Measurements from ENCODE around the gene GLRX2.

GLRX2 gene, protein sequence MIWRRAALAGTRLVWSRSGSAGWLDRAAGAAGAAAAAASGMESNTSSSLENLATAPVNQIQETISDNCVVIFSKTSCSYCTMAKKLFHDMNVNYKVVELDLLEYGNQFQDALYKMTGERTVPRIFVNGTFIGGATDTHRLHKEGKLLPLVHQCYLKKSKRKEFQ

GRCh38 chr1:193104907-193105820, at the start of gene GLRX2:
Gene GLRX2 (minus strand): TSS chr1:193105414. CDS start chr1:193105382, 32 bp downstream.
- Mint-ChIP-seq H3K4me3 (peak within 1 kb of the TSS; percentile 89), H3K36me3 (peaks cover 3% of the 10 kb centered on the region), H3K4me1 (peaks cover 15% of the 10 kb centered on the region), H3K27ac (peak within 1 kb of the TSS; percentile 65), H3K27me3 (no peaks in the 10 kb centered on the region), H3K9me3 (no peaks in the 10 kb centered on the region)
- peak; percentile 83 for ATAC-seq (ENCODE audit: low read depth)
- DNase-seq (ENCODE audit: low spot score in 2 of 2) = peak; percentile 15 to 25

DNA sequence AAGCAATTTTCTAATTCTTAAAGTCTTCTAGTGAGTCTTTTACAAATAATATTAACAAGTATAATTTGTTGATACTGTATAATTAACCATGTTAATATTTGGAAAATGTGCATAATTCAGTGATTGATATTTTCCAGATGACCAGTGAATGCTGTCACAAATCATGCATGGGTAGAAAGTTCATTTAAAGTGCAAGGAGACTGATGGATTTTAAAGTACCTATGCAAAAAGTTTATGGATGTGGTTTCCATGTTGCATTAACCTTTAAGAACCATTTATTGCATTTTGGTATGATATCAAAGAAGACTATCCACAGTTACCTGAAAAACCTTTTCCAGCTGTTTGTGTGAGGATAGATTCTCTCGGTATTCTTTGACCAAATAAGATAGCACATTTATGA, 39.8 kb upstream of the GLRX2 start:
- Mint-ChIP-seq H3K9me3 (no peaks in the 10 kb centered on the region), H3K4me3 (no peak overlapping the region), H3K4me1 (no peaks in the 10 kb centered on the region), H3K36me3 (peaks cover 24% of the 10 kb centered on the region), H3K27ac (no peak overlapping the region), H3K27me3 (no peaks in the 10 kb centered on the region)
- DNase-seq (ENCODE audit: low spot score in 2 of 2) (no peak), ATAC-seq (ENCODE audit: low read depth) (no peak)

DNA sequence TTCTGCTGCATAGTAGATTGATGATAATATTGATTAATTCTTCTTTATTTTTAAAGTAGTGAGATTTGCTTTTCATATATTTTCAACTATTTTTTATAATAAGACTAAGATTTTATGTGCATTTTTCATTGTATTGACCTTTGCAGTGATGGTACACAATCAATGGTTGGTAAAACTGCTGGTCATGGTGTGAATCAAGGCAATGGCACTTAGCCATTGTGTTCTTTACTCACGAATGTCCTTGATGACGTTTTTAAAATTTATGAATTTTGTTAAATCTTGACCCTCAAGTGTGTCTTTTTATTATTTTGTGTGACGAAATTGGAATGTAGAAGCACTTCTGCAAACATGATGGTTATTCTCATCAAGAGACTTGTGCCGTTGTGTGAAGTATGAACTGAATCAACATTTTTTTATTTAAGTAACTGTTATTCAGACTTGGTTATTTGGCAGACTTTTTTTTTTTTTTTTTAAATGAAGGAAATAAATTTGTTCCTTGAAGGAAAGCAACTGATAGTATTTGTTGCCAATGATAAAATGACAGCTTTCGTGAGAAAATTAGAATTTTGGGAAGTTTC, 39.2 kb upstream of the GLRX2 start:
- Mint-ChIP-seq H3K36me3 (peaks cover 30% of the 10 kb centered on the region), H3K27ac (no peak overlapping the region), H3K4me1 (no peaks in the 10 kb centered on the region), H3K4me3 (no peak overlapping the region), H3K9me3 (no peaks in the 10 kb centered on the region), H3K27me3 (no peaks in the 10 kb centered on the region)
- ATAC-seq (ENCODE audit: low read depth) = no peak
- DNase-seq (ENCODE audit: low spot score in 2 of 2) = no peak

DNA sequence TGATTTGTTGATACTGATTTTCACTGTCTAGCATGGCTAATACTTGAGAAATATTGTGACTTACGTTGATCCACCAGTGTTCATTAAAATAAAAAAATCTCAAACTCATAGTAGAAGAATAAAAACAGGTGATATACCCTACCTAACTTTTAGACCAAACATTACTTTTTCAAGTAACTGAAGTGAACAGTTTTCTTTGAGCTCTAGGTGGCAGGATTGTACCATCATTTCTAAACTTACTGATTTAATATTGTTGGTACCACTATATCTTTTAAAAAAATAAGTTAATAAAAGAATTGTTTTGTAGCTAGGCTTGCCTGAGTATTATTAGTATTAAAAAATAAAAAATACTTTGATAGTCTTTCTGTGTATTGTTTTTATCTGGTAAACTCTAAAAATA, 38.1 kb upstream of the GLRX2 start:
- H3K4me3 Mint-ChIP-seq = no peak overlapping the region
- H3K9me3 Mint-ChIP-seq = no peaks in the 10 kb centered on the region
- no peak for DNase-seq (ENCODE audit: low spot score in 2 of 2)
- peaks cover 35% of the 10 kb centered on the region for H3K36me3 Mint-ChIP-seq
- no peak overlapping the region for H3K27ac Mint-ChIP-seq
- no peaks in the 10 kb centered on the region for H3K27me3 Mint-ChIP-seq
- no peaks in the 10 kb centered on the region for H3K4me1 Mint-ChIP-seq
- no peak for ATAC-seq (ENCODE audit: low read depth)

GRCh38 chr1:193142409-193142808, 37.2 kb upstream of the GLRX2 start:
- H3K4me3 Mint-ChIP-seq = no peak overlapping the region
- DNase-seq (ENCODE audit: low spot score in 2 of 2) (no peak), ATAC-seq (ENCODE audit: low read depth) (no peak)
- peaks cover 37% of the 10 kb centered on the region for H3K36me3 Mint-ChIP-seq
- no peak overlapping the region for H3K27ac Mint-ChIP-seq
- H3K9me3 Mint-ChIP-seq = no peaks in the 10 kb centered on the region
- no peaks in the 10 kb centered on the region for H3K4me1 Mint-ChIP-seq
- no peaks in the 10 kb centered on the region for H3K27me3 Mint-ChIP-seq

DNA sequence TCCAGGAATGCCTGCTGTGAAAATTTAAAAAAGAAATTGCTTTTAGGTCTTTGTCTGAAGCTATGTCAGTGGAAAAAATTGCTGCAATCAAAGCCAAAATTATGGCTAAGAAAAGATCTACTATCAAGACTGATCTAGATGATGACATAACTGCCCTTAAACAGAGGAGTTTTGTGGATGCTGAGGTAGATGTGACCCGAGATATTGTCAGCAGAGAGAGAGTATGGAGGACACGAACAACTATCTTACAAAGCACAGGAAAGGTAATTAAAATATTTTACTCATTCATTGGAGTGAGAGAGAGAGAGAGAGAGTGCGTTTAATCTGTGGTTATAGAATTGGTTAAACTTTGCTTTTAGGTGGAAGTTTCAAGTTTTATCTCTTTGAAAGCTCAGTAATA, 36.6 kb upstream of the GLRX2 start:
- no peak for DNase-seq (ENCODE audit: low spot score in 2 of 2)
- no peak for ATAC-seq (ENCODE audit: low read depth)
- Mint-ChIP-seq H3K27ac (peak overlapping the region; percentile 53), H3K4me3 (no peak overlapping the region), H3K36me3 (peaks cover 36% of the 10 kb centered on the region), H3K27me3 (no peaks in the 10 kb centered on the region), H3K4me1 (no peaks in the 10 kb centered on the region), H3K9me3 (no peaks in the 10 kb centered on the region)

DNA sequence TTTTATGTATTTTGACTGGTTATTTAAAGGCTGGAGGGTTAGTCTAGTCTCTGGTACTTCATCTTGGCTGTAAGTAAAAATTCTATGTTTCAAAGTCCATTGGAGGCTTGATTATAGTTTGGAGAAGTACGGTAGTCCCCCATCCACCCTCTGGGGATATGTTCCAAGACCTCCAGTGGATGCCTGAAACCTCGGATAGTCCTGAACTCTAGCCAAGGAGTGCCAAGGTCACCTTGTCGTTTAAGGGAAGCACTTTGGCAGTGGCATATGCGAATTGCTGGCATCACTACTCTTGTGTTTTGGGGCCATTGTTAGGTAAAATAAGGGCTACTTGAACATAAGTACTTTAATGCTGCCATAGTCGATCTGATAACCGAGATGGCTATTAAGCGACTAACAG, 35.0 kb upstream of the GLRX2 start:
- peaks cover 27% of the 10 kb centered on the region for H3K36me3 Mint-ChIP-seq
- ATAC-seq (ENCODE audit: low read depth) = no peak
- no peak for DNase-seq (ENCODE audit: low spot score in 2 of 2)
- no peak overlapping the region for H3K27ac Mint-ChIP-seq
- H3K27me3 Mint-ChIP-seq = no peaks in the 10 kb centered on the region
- no peaks in the 10 kb centered on the region for H3K9me3 Mint-ChIP-seq
- H3K4me1 Mint-ChIP-seq = no peaks in the 10 kb centered on the region
- no peak overlapping the region for H3K4me3 Mint-ChIP-seq

DNA sequence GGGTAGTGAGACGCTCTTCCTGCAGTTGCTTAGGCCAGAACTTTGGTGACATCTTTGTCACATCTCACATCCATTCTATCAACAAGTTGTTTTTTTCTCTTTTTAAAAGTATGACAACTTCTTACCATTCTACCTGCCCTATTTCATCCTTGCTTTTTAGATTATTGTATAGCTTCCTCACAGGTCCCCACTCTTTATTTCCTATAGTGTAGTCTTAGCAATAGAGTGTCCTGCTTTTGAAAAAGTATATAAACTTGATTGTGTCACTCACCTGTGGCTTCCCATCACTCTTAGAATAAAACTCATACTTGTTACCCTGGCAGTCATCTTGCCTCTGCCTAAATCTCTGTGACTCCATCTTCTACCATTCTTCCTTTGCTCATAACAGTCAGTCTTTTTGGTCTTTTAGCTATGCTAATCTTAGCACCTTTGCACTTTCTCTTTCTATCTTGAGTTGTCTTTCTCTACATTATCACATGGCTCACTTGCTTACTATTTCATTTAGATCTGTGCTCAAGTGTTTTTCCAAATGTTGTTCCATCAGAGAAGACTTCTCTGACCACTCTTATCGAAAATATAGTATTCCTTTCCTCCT, 26.1 kb upstream of the GLRX2 start:
- Mint-ChIP-seq H3K4me3 (no peak overlapping the region), H3K4me1 (peaks cover 13% of the 10 kb centered on the region), H3K9me3 (no peaks in the 10 kb centered on the region), H3K27ac (peak overlapping the region; percentile 3), H3K27me3 (no peaks in the 10 kb centered on the region), H3K36me3 (peaks cover 22% of the 10 kb centered on the region)
- DNase-seq (ENCODE audit: low spot score in 2 of 2) (no peak), ATAC-seq (ENCODE audit: low read depth) (no peak)

GRCh38 chr1:193125369-193125768, 20.2 kb upstream of the GLRX2 start:
- H3K36me3 Mint-ChIP-seq = peaks cover 4% of the 10 kb centered on the region
- no peak overlapping the region for H3K27ac Mint-ChIP-seq
- no peak for DNase-seq (ENCODE audit: low spot score in 2 of 2)
- peaks cover 19% of the 10 kb centered on the region for H3K4me1 Mint-ChIP-seq
- H3K27me3 Mint-ChIP-seq = no peaks in the 10 kb centered on the region
- no peak for ATAC-seq (ENCODE audit: low read depth)
- no peak overlapping the region for H3K4me3 Mint-ChIP-seq
- H3K9me3 Mint-ChIP-seq = no peaks in the 10 kb centered on the region

GRCh38 chr1:193123751-193124150, 18.5 kb upstream of the GLRX2 start:
- Mint-ChIP-seq H3K36me3 (peaks cover 2% of the 10 kb centered on the region), H3K27ac (peak overlapping the region; percentile 66), H3K4me1 (peaks cover 17% of the 10 kb centered on the region), H3K9me3 (no peaks in the 10 kb centered on the region), H3K27me3 (no peaks in the 10 kb centered on the region), H3K4me3 (peak overlapping the region; percentile 50)
- DNase-seq (ENCODE audit: low spot score in 2 of 2) = no peak
- ATAC-seq (ENCODE audit: low read depth) = no peak

DNA sequence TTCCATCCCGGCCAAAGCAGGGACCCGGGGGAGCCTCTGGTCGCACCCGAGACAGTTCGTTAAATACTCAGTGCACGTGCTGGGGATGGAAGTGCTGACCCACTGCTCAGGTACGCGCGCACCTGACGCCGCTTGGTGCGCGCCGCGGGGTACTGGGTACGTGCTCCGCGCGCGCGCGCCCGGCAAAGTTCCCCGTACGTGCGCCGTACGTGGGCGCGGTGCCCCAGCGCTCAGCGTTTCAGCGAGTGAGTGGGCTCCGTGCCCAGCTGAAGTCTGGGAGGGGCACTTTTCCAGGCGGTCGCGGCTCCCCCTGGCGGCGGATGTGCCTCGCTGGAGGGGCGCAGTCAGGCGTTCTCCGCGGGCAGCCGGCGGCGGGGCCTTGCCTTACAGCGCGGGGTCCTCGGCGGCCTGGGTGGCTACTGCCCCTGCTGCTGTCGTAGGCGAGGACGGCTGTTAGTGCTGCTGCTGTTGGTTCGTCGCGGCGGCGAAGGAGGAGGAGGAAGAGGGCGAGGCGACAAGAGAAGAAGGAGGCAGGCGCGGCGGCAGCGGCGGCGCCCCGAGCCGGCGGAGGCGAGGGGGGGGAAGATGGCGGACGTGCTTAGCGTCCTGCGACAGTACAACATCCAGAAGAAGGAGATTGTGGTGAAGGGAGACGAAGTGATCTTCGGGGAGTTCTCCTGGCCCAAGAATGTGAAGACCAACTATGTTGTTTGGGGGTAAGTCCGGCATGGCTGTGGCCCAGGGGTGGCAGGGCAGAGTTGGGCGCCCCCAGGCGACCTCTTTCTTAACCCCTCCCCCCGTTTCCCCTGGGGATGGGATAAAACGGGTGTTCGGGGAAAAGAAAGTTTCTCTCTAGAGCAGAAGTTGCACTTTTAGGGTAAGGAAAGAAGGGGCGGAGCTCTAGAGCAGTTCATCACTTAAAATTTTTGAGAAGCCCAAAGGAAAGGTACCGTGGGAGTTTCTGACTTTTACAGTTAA, 16.7 kb upstream of the GLRX2 start, which contains the start of gene CDC73:
Gene CDC73 (plus strand): TSS at position 416 of the 978 bp plus-strand sequence. CDS start 170 bp downstream, at position 586.
- Mint-ChIP-seq H3K27ac (peak within 1 kb of the TSS; percentile 96), H3K4me3 (peak within 1 kb of the TSS; percentile 89), H3K4me1 (peaks cover 14% of the 10 kb centered on the region), H3K36me3 (peaks cover 2% of the 10 kb centered on the region), H3K27me3 (no peaks in the 10 kb centered on the region), H3K9me3 (no peaks in the 10 kb centered on the region)
- DNase-seq (ENCODE audit: low spot score in 2 of 2) (peak; percentile 100), ATAC-seq (ENCODE audit: low read depth) (peak; percentile 85)

DNA sequence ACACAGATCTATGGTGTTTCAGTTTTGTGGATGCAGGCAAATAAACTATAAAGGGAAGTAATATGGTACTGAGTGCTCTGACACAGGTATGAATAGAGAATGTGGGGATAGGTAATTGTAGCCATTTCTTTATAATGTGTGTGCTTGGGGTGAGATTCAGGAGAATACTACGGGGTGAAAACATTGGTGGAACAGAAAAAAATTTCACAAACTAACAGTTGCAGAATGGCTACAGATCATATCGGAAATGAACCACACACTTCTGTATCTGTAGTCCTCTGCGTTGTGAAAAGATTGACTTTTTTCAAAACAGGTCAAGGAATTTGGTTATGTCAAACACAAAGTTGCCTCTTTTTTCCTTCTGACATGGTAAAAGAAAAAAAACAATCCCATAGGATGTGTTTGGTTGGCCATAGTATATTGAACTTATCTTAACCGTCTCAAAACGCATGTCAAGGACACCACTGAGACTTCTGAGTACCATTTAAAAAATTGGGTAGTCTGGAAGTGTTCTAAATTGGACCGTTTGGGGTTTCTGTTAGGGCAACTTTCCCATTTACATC, 15.5 kb upstream of the GLRX2 start:
- Mint-ChIP-seq H3K4me1 (peaks cover 13% of the 10 kb centered on the region), H3K9me3 (no peaks in the 10 kb centered on the region), H3K27ac (peak overlapping the region; percentile 96), H3K36me3 (peaks cover under 1% of the 10 kb centered on the region), H3K4me3 (peak overlapping the region; percentile 89), H3K27me3 (no peaks in the 10 kb centered on the region)
- DNase-seq (ENCODE audit: low spot score in 2 of 2) (no peak), ATAC-seq (ENCODE audit: low read depth) (no peak)
